ENCODE measurements around the gene ECEL1. TPM values are rescaled to one million over a fixed set of nuclear protein-coding genes. Genes with fewer than 3 reads are reported as not detected.
"Not testable (repeated sequence)": the region's sequence is repeated elsewhere in the genome, so short reads cannot be mapped to it uniquely, and the experiment has no call there.

The ECEL1 gene
- total RNA-seq, 3 donors from 2014 or later: 0.16 to 0.24 TPM; not detected in 1

DNA sequence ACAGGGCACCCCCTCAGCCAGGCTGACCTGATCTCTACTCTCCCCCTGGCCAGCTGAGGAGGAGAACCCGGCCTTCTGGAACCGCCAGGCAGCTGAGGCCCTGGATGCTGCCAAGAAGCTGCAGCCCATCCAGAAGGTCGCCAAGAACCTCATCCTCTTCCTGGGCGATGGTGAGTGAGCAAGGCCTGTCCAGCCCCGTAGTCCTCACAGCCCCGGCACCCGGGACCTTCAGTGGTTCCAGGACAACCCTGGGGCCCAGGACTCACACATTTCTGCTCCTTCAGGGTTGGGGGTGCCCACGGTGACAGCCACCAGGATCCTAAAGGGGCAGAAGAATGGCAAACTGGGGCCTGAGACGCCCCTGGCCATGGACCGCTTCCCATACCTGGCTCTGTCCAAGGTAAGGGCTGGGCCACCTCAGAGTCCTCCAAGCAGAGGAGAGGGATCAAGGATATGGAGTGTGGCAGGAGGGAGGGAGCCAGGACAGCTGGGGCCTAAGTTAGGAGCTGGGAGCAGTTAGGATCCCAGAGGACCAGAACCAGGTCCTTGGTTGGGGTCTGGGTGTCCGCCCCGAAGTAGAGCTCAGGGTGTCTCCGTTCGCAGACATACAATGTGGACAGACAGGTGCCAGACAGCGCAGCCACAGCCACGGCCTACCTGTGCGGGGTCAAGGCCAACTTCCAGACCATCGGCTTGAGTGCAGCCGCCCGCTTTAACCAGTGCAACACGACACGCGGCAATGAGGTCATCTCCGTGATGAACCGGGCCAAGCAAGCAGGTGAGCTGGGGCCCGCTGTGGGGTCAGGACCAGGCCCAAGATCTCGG is 31.1 kb downstream of the ECEL1 start:
- H3K9me3 ChIP-seq: no peaks in the 10 kb centered on the region
- no peaks in the 10 kb centered on the region for H3K36me3 ChIP-seq (ENCODE audit: low read depth)
- DNase-seq (peak in 2 of 3 donors; percentile 31 to 44), ATAC-seq (no peak)
- H3K4me3 ChIP-seq: no peak overlapping the region
- no peak for TF ChIP-seq CTCF (IDR thresholded peaks at IDR 0.05)
- peaks cover 9% of the 10 kb centered on the region for H3K4me1 ChIP-seq (ENCODE audit: low read depth)
- intact Hi-C loops (cut with DNase I, micrococcal nuclease): no loop called here

DNA sequence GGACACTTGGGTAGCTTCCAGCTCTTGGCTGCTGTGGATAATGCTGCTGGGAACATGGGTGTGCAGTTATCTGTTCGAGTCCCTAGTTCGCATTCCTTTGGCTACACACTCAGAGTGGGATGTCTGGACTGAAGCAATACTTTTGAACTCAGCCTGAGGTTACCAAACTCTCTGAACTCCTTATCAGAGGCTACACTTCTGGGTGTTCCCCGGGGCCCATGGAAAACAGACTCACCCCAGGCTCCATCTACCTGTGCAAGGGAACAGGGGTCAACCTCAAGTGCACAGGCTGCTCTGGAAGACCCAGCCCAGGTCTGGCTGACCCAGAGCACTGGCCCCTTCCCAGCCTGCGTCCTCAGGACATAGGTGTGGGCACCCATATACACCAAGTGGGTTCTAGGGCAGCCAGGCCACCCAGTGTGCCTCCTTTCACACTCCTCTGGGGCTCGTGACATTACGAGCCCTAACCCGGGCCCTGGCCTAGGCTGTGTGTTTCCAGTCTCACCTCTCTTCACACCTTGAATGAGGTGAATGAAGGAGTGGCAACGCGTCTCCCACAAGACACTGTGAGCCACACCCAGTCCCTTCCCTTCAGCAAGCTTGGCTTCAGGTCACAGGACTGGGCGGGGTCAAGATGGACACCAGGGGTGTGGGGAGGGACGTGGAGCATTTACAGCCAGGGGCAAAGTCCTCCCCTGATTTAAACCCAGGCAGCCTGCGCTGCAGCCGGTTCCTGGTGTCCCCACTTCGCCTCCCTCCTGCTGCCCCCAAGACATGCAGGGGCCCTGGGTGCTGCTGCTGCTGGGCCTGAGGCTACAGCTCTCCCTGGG is 32.0 kb downstream of the ECEL1 start, which contains the start of gene ALPI:
Gene ALPI (plus strand): TSS at position 728 of the 830 bp plus-strand sequence. CDS start 47 bp downstream, at position 775.
- intact Hi-C loops (cut with DNase I, micrococcal nuclease): no loop called here
- ATAC-seq (peak; percentile 99), DNase-seq (peak; percentile 87 to 93 (median 88))
- Histone ChIP-seq H3K4me3 (no peak within 1 kb of the TSS), H3K9me3 (no peaks in the 10 kb centered on the region), H3K36me3 (ENCODE audit: low read depth) (no peaks in the 10 kb centered on the region), H3K4me1 (ENCODE audit: low read depth) (peaks cover 9% of the 10 kb centered on the region)
- TF ChIP-seq CTCF (IDR thresholded peaks at IDR 0.05): no peak

GRCh38 chr2:232454630-232455029 is 33.0 kb downstream of the ECEL1 start:
- intact Hi-C loops (cut with DNase I, micrococcal nuclease): no loop called here
- peaks cover 9% of the 10 kb centered on the region for H3K4me1 ChIP-seq (ENCODE audit: low read depth)
- DNase-seq (no peak), ATAC-seq (no peak)
- H3K4me3 ChIP-seq: no peak overlapping the region
- H3K9me3 ChIP-seq: no peaks in the 10 kb centered on the region
- H3K36me3 ChIP-seq (ENCODE audit: low read depth): no peaks in the 10 kb centered on the region
- no peak for TF ChIP-seq CTCF (IDR thresholded peaks at IDR 0.05)

DNA sequence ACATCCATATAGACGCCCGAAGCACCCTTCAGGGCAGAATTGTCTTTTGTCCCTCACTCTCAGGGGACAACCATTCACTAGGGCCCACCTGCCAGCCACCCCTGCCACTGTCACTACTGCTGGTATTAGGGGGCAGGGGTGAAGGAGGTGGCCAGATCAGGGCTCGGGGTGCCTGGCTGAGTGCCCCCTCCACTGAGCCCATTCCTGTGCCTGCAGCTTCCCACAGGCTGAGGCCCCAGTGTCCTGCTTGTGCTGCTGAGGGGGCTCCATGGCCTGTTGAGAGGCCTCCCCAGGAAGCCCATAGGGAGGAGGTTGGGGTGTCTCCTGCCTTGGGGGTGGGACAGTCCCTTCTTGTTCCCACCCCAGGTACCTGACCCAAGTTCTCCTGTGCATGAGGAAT is 36.0 kb downstream of the ECEL1 start:
- H3K36me3 ChIP-seq (ENCODE audit: low read depth); H3K4me1 ChIP-seq (ENCODE audit: low read depth); H3K9me3 ChIP-seq; DNase-seq; H3K4me3 ChIP-seq; ATAC-seq; intact Hi-C loops (cut with DNase I, micrococcal nuclease): not testable (repeated sequence)

DNA sequence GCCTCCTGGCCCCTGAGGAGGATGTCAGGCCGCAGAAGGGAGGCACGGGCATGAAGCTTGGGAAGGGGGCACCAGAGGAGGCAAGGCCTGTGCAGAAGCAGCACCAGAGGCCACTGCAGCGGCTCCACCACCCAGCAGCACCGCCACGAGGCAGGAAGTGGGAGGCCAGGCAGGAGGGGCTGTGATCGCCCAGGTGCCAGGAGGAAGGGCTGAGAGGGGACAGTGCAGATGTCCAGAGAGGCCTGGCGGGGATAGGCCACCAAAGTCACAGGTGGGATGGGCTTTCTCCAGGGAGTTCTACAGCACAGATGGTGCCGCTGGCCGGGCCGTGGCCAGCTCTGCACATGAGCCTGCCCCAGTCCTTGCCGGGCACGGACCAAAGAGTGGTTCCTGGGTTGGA is 37.7 kb downstream of the ECEL1 start:
- no peaks in the 10 kb centered on the region for H3K9me3 ChIP-seq
- no peaks in the 10 kb centered on the region for H3K36me3 ChIP-seq (ENCODE audit: low read depth)
- no peak for TF ChIP-seq CTCF (IDR thresholded peaks at IDR 0.05)
- intact Hi-C loops (cut with DNase I, micrococcal nuclease): loop anchor here (5.0 to 10.0 kb wide), 2 partner anchors 67 to 545 kb away; no protein-coding TSS in a partner anchor
- no peaks in the 10 kb centered on the region for H3K4me1 ChIP-seq (ENCODE audit: low read depth)
- DNase-seq: no peak
- no peak overlapping the region for H3K4me3 ChIP-seq
- no peak for ATAC-seq

- Histone ChIP-seq H3K4me1 (ENCODE audit: low read depth) (no peaks in the 10 kb centered on the region), H3K4me3 (no peak overlapping the region), H3K36me3 (ENCODE audit: low read depth) (no peaks in the 10 kb centered on the region), H3K9me3 (no peaks in the 10 kb centered on the region)
- no peak for DNase-seq
- intact Hi-C loops (cut with DNase I, micrococcal nuclease): loop anchor here (5.0 to 10.0 kb wide), 2 partner anchors 69 to 543 kb away; no protein-coding TSS in a partner anchor
- no peak for TF ChIP-seq CTCF (IDR thresholded peaks at IDR 0.05)
- ATAC-seq: no peak
These were observed 39.3 kb downstream of the ECEL1 start for GRCh38 chr2:232448304-232448690.

All from mucosa of descending colon (tissue), 3 donors.